DOHH2 (cell line): ENCODE results near the gene CCDC137.

ENCODE experiments used
- H3F3A ChIP-seq: fragments of 200-600 bp; sonication (generic), shearing (Covaris generic); 2 replicates; pipeline ENCODE4 v1.6.0; 2016; ENCODE audit warnings: antibody characterized with exemption, mild to moderate bottlenecking; ENCODE audit not compliant: control insufficient read depth, insufficient read depth
- H3K27ac ChIP-seq: fragments of 200-600 bp; sonication (generic); 2 replicates; pipeline ENCODE4 v1.5.1; 2014; ENCODE audit warnings: low read depth, mild to moderate bottlenecking, low read length, moderate library complexity
- H3K27me3 ChIP-seq: fragments of 200-600 bp; sonication (generic); 2 replicates; pipeline ENCODE4 v1.6.1; 2014; ENCODE audit warnings: mild to moderate bottlenecking, low read length, mixed read lengths; ENCODE audit not compliant: control insufficient read depth
- H3K36me3 ChIP-seq: fragments of 200-600 bp; sonication (generic); 2 replicates; pipeline ENCODE4 v1.6.1; 2014; ENCODE audit warnings: mild to moderate bottlenecking, low read length, moderate library complexity, mixed read lengths; ENCODE audit not compliant: control insufficient read depth
- H3K4me1 ChIP-seq: fragments of 200-600 bp; sonication (generic); 2 replicates; pipeline ENCODE4 v1.6.1; 2014; ENCODE audit warnings: mild to moderate bottlenecking, low read length, mixed read lengths; ENCODE audit not compliant: control insufficient read depth
- H3K4me2 ChIP-seq: fragments of 200-600 bp; sonication (generic); 2 replicates; pipeline ENCODE4 v1.6.0; 2014; ENCODE audit warnings: mild to moderate bottlenecking, low read length, moderate library complexity
- H3K4me3 ChIP-seq: fragments of 200-600 bp; sonication (generic); 2 replicates; pipeline ENCODE4 v1.5.1; 2014; ENCODE audit warnings: mild to moderate bottlenecking, low read length, mixed read lengths
- H3K79me2 ChIP-seq: fragments of 200-600 bp; sonication (generic); 2 replicates; pipeline ENCODE4 v1.6.1; 2014; ENCODE audit warnings: mild to moderate bottlenecking, low read length, mixed read lengths; ENCODE audit not compliant: control insufficient read depth
- H3K9me2 ChIP-seq: fragments of 200-600 bp; sonication (generic); replicated peaks from 2 replicates; pipeline ENCODE4 v1.6.1; 2014; ENCODE audit warnings: mild to moderate bottlenecking, low read length, mixed read lengths; ENCODE audit not compliant: control insufficient read depth
- H3K9me3 ChIP-seq: fragments of 200-600 bp; sonication (generic); 2 replicates; pipeline ENCODE4 v1.6.1; 2014; ENCODE audit warnings: antibody characterized with exemption, low read length, mixed read lengths; ENCODE audit not compliant: control insufficient read depth, insufficient read depth
- H4K20me1 ChIP-seq: fragments of 200-600 bp; sonication (generic); 2 replicates; pipeline ENCODE4 v1.6.0; 2014; ENCODE audit warnings: low read depth, mild to moderate bottlenecking, antibody characterized with exemption, low read length, moderate library complexity; ENCODE audit not compliant: control insufficient read depth, insufficient read depth
- EZH2phosphoT487 ChIP-seq: fragments of 200-600 bp; sonication (generic); IDR thresholded peaks from 2 replicates; pipeline ENCODE4 v1.6.1; 2017; ENCODE audit warnings: borderline replicate concordance, mild to moderate bottlenecking, antibody characterized with exemption, low read length, moderate library complexity, mixed read lengths
- TF ChIP-seq, protein P1 (sequence below): fragments of 200-600 bp; sonication (generic); IDR thresholded peaks from one replicate; pipeline ENCODE4 v1.5.1; 2014; ENCODE audit warnings: antibody characterized with exemption, mild to moderate bottlenecking, low read depth, low read length; ENCODE audit not compliant: poor library complexity, severe bottlenecking

CCDC137 gene

DNA sequence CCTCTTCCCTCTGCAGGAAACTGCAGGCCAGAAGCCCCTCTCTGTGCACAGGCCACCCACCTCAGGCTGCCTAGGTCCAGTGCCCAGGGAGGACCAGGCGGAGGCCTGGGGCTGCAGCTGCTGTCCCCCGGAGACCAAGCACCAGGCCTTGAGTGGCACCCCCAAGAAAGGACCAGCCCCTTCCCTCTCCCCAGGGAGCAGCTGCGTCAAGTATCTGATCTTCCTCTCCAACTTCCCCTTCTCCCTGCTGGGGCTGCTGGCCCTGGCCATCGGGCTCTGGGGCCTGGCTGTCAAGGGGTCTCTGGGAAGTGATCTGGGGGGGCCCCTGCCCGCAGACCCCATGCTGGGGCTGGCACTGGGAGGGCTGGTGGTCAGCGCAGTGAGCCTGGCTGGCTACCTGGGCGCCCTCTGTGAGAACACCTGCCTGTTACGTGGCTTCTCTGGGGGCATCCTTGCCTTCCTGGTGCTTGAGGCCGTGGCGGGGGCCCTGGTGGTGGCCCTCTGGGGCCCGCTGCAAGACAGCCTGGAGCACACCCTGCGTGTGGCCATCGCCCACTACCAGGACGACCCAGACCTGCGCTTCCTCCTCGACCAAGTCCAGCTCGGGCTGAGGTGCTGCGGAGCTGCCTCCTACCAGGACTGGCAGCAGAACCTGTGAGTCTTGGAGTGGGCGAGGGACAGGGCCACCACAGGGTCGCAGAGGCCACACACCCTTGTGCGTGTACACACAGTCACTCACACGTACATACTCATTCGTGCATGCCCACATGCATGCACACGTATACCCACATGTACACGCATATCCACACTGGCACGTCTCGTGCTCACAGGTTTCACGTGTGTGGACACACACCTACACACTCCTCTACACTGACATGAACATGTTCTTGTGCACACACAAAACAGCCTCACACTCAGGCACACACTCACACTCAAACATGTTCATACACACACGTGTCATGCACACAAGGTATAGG is 21.3 kb upstream of the CCDC137 start:
- Histone ChIP-seq H3K36me3 (no peaks in the 10 kb centered on the region), H3K9me3 (no peaks in the 10 kb centered on the region), H3K27me3 (no peaks in the 10 kb centered on the region), H3K4me3 (no peak overlapping the region), H3K27ac (no peak overlapping the region), H4K20me1 (no peaks in the 10 kb centered on the region), H3K4me2 (no peak overlapping the region), H3F3A (no peaks in the 10 kb centered on the region), H3K4me1 (no peaks in the 10 kb centered on the region), H3K9me2 (no peaks in the 10 kb centered on the region), H3K79me2 (no peaks in the 10 kb centered on the region)
- TF ChIP-seq EZH2phosphoT487, result no peak
- TF ChIP-seq, protein P1, sequence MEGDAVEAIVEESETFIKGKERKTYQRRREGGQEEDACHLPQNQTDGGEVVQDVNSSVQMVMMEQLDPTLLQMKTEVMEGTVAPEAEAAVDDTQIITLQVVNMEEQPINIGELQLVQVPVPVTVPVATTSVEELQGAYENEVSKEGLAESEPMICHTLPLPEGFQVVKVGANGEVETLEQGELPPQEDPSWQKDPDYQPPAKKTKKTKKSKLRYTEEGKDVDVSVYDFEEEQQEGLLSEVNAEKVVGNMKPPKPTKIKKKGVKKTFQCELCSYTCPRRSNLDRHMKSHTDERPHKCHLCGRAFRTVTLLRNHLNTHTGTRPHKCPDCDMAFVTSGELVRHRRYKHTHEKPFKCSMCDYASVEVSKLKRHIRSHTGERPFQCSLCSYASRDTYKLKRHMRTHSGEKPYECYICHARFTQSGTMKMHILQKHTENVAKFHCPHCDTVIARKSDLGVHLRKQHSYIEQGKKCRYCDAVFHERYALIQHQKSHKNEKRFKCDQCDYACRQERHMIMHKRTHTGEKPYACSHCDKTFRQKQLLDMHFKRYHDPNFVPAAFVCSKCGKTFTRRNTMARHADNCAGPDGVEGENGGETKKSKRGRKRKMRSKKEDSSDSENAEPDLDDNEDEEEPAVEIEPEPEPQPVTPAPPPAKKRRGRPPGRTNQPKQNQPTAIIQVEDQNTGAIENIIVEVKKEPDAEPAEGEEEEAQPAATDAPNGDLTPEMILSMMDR, result no peak

DNA sequence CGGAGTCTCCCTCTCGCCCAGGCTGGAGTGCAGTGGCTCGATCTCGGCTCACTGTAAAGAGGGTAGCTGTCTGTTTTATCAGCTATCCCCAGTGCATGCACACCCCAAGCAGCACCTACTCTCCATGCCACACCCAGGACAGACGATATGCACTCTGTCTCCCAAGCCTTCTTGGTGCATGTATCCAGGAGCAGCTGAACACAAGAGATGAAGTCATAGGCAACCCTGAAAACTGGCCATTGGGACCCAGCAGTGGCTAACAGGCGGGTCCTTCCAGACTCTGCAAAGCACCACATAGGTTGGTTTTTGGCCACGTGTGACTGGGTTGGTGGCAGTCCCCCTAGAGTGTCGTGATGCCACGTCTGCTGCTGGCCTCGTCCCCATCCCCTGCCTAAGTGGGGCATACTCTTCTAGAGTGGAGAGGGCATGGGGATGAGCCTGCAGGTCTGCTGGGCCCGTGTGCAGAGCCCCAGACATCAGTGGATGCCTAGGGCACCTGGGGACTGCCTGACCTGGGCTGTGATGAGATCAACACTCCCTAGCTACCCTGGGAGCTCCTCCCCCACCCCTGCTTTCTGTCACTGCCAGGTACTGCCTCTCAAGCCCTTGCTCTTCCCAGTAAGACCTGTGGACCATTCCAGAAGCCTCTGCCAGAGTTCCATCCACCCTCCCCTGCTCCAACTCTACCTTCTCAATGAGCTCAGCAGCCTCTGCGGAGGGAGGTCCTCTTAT is 19.5 kb upstream of the CCDC137 start:
- no peak overlapping the region for H3K4me2 ChIP-seq

DNA sequence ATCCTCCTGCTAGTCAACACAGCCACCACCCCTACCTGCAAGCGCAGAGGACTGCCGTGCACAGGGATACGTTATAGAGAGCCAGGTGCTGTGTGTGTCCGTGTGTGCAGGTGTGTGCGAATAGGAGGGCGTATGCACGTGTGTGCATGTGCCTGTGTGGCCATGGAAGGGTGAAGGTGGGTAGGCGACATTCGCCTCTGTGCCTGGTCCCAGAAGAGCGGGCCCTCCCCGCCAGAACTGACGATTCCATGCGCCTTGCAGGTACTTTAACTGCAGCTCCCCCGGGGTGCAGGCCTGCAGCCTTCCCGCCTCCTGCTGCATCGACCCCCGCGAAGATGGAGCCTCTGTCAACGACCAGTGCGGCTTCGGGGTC is 18.9 kb upstream of the CCDC137 start:
- H3K4me1 ChIP-seq, result peaks cover under 1% of the 10 kb centered on the region
- H3F3A ChIP-seq, result no peaks in the 10 kb centered on the region
- H3K9me3 ChIP-seq, result no peaks in the 10 kb centered on the region
- no peaks in the 10 kb centered on the region for H3K79me2 ChIP-seq
- no peaks in the 10 kb centered on the region for H4K20me1 ChIP-seq
- H3K9me2 ChIP-seq, result no peaks in the 10 kb centered on the region
- no peaks in the 10 kb centered on the region for H3K36me3 ChIP-seq
- no peak overlapping the region for H3K4me2 ChIP-seq
- H3K27me3 ChIP-seq, result no peaks in the 10 kb centered on the region
- H3K27ac ChIP-seq, result no peak overlapping the region
- H3K4me3 ChIP-seq, result no peak overlapping the region
- no peak for TF ChIP-seq EZH2phosphoT487
- TF ChIP-seq, protein P1, result no peak

More for the DNA sequence above, 19.5 kb upstream of the CCDC137 start:
- TF ChIP-seq, protein P1, result no peak
- no peaks in the 10 kb centered on the region for H3K79me2 ChIP-seq
- no peak overlapping the region for H3K4me3 ChIP-seq
- H3K9me2 ChIP-seq, result no peaks in the 10 kb centered on the region
- no peaks in the 10 kb centered on the region for H3K9me3 ChIP-seq
- no peaks in the 10 kb centered on the region for H4K20me1 ChIP-seq
- H3K4me1 ChIP-seq, result no peaks in the 10 kb centered on the region
- H3K27me3 ChIP-seq, result no peaks in the 10 kb centered on the region
- H3F3A ChIP-seq, result no peaks in the 10 kb centered on the region
- H3K36me3 ChIP-seq, result no peaks in the 10 kb centered on the region
- no peak overlapping the region for H3K27ac ChIP-seq
